ENCODE measurements around the gene KCNQ1OT1.

The KCNQ1OT1 gene

DNA sequence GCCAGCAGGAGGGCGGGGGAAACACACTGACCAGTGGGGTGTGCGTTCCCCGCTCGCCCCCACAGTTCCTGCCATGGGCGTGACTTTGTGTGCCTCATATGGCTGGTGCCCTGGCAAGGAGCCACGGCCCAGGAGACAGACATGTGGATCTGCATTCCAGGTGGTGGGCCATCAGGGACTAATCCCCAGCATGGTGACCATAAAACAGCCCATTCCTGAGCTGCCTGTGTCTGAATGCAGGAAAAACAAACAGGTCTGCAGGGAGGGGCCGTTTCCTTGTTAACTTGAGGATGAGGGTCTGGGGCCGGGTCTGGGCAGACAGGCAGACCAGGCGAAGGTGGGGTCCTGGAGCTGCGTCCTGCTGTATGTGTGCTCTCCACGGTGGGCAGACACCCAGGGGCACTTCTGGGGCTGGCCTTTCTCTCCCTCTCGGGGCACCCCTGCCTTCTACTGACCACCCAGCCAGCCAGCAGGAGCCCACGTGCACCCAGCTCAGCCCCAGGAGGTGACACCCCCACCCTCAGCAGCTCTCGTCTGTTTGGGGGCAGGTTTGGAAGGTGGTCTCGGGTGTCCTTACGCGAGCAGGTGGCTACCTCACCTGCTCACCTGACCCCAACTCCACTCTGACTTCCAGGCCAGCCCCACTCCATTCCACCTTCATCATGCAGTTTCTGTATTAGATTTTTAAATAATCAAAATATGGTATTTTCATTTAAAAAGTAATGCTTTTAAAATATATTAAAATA lies 120.3 kb downstream of the KCNQ1OT1 start:
- DNase-seq: no peak

DNA sequence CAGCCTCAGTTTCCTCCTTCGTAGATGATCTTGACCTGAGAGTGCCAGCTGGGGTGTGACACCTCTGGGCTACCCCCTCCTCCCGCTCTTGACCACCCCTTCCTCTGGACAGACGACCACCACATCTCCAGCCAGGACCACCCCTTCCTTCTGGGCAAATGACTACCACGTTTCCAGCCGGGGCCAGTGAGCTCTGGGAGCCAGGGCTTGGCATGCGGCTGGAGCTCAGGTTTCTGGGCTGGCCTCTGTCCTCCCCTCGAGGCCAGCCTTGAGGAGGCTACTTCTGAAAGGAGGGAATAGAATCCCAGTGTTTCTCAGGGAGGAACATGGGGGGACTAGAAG lies 120.9 kb downstream of the KCNQ1OT1 start:
- DNase-seq: no peak

DNA sequence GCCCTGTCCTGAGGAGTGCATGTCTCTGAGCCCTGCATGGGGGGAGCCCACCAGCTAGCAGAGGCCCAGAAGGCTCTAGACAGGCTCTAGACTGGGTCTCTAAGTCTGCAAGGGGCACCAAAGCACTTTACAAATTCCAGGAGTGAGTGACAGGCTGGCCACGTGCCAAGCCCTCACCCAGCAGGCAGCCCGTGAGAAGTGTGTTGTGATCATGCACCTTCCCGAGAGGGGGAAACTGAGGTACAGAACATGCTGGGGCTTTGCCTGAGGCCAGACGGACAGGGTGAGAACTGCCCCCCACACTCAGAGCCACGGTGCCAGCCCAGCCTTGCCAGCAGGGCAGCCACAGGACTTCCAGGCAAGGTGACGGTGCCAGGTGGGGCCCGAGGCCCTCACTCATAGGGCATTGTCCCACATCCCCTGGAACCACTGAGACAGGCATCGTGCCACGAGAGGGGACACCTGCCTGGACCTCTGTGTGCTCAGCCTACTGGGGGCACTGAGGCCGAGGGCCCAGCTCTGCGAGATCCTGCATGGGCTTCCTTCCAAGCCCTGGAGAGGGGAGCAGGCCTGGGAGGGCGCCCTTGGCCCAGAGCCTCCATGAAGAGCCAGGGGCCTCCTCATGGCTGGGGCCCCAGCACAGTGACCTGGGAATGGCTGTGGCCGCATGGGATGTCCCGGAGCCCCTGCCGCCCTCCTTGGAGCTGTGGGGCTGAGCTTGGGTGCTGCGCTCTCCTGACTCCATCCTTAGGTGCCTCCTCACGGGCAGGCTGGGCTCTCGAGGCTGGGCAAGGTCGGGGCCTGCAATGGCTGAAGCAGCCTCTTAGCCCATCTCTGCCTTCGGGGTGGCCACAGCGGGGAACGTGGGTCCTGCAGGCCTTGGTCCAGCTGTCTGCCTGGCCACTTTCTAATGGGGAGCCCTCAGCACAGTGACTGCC lies 121.5 kb downstream of the KCNQ1OT1 start:
- no peak for DNase-seq

DNA sequence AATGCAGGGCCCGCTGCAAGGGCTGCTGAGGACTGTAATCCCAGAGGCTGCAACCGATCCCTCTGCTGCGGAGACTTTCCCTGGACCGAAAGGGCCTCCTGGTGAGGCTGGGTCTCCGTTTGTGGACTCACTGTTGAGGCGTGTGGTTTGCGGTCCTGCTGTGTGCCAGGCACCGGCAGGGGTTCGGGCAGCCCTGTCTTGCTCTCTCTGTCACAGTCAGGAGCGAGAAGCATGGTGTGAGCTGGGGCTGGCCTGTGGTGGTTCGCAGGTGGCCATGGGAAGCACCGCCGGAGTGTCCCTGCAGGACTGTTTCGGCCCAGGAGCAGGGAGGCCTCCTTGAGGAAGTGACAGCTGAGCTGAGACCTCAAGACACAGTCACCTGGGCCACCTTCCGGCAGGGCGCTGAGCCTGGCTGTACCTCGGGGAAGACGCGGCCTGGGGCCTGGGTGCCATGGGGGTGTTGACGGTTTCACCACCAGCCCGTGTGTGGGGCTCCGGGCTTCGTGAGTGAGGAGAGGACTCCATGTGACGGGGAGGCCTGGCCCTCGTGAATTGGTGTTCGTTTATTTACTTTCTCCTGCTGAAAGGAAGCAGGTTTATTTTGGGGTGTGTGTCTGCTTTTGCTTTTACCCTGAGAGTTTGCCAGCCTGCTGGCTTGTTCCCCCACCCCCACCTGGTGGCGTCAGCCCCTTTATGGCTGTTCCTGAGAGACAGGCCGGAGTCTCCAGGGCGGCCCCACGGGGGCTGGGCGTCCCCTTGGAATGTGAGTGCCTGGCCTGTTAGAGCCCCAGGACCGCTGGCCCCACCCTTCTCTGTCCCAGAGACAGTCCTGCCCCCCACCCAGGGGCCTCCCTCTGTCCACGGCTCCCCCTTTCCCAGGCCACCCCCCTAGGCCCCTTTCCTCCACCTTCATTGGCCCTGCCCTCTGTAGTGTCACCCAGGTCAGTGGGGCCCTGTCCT lies 122.5 kb downstream of the KCNQ1OT1 start:
- no peak for DNase-seq

DNA sequence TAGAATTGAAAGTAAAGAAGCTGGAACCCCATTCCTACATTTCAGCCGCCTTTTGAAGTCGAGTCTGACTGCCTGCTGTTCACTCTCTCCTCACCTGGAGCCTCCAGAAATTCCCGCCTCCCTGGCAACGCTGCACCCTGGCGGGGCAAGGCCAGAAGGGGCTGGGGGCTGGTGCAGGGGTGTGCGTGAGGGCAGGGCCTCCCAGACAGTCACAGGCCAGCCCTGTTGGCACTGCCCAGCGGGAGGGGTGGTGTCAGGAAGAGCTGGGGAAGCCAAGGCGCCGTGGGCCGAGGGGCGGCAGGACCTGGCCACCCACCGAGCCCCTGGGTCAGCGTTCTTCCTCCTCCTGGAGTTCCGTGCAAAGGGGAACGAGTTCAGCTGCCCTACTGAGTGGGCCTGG lies 123.2 kb downstream of the KCNQ1OT1 start:
- no peak for DNase-seq

DNA sequence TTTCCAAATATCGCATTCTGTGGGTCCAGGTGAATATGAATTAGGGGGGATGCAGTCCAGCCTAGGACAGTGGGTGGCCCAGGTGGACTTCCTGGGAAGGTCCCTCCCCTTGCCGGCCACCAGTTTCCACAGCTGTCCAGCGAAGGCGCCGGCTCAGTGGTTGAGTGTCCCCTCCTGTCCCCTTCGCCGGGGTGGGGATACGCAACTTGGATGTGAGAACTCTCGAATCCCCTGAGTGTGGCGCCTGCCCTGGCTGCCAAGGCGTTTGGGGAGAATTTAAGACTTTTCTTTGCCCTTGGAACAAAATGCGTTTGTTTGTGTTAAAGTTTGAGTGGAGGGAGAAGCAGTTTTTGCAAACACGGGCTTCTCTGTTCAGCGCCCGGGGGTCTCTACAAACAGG lies 123.7 kb downstream of the KCNQ1OT1 start:
- no peak for DNase-seq

DNA sequence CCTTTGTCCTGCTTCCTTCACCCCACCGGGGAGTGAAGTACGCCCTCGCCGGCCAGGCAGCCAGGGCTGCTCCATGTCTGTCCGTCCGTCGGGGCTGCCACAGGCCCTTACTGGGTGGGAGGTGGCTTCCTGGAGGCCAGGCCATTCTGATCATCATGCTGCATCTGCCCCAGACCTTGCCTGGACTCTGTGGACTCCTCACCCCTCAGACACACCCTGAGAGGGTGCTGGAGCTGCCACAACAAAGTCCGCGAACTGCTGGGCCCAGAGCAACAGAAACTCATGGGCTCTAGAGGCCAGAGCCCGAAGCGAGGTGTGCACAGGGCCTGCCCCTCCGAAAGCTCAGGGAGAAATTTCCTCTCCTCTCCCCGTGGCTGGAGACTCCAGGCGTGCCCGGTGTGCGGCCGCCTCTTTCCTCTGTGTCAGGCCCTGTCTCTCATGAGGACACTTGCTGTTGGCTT lies 124.2 kb downstream of the KCNQ1OT1 start:
- no peak for DNase-seq

DNA sequence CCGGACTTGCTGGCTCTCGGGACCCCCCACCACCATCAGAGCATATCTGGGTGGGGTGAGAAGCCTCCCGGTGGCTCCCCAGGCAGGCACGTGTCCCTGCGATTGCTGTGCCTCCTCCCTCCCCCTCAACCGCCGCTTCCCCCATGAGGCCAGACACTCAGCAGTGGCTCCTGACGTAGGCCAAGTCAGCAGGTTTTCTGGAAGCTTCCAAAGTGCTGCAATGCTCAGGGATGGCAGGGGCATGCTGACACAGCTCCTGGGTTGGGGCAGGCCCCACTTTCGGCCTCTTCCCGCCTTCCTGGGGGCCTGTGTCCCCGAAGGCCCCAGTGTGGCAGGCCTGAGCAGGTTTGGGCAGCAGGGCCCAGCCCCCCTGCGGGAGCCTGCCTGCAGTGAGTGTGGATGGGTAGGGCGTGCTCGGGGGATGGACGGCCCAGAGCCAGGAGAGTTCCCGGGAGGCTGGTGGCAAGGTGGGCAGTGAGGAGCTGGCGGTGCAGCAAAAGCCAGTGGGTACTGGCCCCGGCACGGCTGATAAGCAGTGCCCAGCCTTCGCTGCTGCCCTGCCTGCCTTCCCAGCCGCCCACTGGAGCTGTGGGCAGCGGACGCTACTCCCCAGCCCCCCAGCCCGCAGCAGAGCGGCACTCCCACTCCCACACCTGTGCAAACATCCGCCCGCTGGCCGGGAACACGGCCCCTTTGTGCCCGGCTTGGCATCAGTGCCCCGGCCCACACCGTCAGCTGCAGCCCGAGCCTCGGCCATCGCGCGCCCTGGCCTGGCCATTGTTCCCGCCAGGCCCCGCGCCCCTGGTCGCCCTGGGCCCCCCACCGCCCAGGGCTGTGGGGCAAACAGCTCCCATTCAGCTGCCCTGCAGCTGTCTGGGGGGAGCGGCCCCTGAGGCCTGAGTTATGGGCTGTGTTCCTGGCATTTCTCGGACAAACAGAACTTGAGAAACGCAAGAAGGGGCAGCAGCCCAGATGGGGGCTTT lies 125.0 kb downstream of the KCNQ1OT1 start:
- DNase-seq: no peak

DNA sequence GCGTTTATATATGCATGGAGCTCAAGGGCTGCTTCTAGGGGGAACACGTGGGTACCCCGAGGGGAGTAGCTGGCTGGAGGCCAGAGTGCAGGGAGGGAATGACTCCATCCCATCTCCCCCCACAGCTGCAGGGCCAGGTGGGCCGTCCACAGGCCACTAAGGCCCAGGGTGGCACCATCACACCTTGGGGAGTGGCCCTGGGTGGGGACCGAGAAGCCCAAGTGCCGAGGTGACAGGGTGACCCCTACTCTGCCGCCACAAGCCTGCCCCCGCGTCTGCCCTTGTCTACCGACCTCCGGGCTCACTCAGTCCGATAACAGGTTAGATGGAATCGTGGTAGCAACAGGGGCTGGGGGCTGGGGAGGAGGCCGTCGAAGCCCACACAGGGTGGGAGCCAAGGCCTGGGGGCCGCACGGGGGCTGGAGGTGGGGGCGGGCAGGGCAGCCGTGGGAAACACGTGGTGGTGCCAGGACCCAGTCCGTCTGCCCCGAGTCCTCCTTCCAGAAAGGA lies 125.7 kb downstream of the KCNQ1OT1 start:
- no peak for DNase-seq

DNA sequence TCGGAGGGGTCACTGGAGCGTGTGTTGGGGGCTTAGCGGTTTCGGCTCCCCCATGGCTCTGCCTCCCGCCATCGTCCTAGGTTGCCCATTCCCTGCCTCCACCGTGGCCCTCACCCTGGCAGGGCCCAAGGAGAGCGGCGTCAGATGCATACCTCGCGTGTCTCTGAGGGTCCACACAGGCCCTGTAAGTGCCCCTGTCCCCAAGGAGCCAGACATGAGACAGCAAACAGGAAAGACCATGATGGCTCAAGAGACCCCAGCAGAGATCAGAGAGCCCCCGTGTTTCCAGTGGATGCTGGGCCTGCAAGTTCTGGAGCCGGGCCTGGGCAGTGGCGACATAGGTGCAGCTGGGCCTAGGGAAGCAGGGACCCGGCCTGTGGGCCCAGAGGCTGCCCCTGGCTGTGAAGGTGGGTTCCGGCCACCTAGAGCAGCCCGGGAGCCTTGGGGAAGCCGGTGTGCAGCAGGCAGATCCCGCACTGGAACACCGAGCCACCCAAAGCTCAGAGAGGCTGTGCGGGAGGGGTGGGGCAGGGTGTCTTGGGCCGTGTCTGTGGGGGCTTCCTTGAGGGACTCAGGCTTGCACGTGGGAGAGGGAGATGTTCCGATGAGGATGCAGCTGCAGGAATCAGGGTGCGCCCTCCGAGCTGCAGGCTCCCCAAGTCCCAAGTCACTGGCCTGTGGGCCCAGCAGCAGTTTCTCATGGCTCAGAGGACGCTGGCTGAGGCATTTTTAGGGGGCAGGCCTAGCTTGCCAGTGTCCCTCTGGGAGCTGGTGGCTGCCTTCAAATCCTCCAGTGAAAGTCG lies 126.4 kb downstream of the KCNQ1OT1 start:
- DNase-seq: no peak

DNA sequence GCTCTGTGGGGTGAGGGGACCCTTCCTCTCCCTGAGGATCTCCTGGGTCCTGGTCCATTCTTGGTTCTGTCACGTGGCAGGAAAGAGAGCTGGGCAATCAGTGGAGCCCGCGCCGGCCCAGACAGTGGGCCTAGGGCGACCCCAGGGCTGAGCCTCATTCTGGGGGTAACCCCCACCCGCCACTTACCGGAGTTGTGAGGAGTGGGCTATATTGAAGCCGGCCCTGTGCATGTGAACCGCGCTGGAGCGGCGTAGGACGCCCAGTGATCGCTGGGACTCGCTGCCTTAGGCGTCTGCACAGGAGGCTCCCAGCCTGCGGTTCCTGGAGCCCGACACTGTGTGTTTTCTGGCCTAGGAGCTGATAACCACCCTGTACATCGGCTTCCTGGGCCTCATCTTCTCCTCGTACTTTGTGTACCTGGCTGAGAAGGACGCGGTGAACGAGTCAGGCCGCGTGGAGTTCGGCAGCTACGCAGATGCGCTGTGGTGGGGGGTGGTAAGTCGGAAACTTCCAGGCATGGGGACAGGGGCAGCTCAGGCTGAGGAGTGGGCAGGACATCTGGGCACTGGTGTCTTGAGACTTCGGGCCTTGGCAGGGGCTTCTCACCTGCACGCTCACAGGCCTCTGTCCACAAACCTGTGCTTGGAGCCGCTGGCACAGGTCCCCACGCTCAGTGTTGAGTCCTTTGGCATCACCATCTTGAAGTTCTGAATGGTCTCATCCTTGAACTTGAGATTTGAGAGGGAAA lies 127.1 kb downstream of the KCNQ1OT1 start:
- DNase-seq: no peak

DNA sequence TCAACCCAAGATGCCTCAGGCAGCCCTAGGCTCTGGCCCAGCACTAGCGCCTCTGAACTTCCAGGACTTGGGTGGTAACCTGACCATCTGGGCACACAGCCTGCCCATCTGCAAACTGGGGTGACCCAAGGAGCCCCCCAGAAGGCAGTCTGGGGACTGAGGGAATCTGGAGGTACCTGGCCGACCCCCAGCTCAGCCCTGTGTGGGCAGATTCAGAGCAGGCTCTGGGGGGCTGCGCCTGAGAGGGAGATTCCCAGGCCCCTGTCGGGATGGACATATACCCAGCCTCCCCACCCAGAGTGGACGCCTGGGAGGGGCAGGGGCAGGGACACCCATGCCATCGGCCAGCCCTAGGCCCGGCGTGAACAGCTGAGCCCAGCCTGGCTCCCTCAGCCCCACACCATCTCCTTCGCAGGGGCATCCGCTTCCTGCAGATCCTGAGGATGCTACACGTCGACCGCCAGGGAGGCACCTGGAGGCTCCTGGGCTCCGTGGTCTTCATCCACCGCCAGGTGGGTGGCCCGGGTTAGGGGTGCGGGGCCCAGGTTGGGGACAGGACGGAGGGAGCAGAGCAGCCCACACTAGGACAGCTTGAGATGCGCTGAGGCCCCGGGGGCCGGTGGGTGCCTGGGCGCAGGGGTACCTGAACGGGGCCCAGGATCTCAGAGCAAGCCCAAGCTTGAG lies 128.1 kb downstream of the KCNQ1OT1 start:
- DNase-seq: no peak

DNA sequence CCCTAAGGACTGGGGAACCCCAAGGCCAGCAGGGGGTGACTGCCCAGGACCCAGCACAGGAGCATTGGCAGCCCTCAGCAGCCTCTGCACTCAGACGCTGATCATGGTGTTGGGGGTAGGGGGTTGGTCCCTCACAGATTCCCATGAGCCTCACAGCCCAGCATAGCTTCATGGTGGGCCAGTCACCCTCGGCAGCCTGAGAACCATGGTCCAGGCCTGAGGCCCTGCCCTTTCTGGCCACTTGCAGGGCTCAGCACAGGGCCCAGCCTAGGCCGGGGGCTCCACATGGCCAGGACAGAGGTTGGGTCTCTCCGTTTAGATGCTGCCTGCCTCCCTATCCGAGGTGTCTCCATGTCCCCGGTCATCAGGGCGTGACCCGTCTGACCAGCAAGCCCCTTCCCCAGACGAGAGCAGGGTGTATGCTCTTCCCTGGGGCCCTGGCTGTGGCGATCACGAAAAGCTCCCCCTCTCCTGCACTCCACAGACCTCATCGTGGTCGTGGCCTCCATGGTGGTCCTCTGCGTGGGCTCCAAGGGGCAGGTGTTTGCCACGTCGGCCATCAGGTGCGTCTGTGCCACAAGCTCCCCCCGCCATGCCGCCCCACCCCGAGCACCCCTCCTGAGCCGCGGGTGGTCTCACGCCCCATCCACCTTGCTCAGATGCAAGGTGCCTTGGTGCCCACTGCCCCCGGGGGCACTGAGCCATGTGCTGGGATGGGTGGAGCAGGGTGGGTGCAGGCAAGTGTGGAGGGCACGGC lies 128.8 kb downstream of the KCNQ1OT1 start:
- no peak for DNase-seq

DNA sequence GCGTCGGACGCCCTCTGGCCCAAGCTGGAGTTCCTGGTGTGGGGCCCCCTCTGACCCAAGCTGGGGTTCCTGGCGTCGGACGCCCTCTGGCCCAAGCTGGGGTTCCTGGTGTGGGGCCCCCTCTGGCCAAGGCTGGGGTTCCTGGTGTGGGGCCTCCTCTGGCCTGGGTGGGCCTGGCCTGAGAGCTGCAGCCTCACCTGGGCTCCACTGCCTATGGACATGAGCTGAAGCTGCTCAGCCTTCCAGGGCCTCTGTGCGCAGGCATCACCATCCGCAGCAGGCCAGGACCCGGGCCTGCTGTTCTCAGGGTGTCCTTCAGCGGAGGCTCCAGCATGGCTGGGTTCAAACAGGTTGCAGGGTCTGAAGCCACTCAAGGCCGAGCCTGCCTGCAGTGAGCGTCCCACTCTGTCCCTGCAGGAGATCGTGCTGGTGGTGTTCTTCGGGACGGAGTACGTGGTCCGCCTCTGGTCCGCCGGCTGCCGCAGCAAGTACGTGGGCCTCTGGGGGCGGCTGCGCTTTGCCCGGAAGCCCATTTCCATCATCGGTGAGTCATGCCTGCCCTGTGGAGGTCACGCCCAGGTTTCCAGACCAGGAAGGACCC lies 129.5 kb downstream of the KCNQ1OT1 start:
- no peak for DNase-seq

DNA sequence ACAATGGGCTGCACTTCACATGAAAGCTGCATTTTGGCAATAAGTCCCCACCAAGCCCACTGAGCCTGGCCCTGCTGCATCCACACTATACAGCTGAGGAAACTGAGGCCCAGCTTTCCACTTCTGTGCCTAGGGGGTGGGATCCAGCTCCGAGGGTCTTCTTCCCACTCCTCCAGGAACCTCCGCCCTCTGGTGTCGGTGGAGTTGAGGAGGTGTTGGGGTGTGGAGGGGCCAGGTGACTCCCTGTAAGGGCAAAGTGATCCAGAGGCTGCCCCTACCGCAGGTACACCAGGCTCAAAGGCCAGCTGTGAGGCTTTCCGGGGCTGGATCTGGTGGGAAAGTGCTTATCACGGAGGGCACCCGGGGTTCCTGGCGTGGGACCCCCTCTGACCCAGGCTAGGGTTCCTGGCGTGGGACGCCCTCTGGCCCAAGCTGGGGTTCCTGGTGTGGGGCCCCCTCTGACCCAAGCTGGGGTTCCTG lies 130.0 kb downstream of the KCNQ1OT1 start:
- no peak for DNase-seq

DNA sequence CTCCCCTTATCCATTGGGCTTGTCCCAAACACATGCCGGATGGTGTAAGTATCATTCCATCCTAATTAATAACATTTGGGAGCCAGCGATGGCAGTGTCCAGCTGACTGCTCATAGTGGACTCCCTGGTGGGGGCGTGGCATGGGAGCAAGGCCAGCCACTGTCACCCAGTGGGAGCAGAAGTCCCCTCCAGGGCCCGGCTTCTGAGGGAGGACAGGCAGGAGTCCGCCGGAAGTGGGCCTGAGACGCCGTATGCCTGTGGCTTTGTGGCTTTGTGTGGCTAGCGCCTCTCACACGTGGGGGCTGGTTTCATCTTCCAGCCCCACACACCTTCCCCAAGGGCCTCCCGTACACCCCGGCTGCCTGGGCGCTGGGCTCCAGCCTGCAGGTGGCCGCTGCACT lies 130.5 kb downstream of the KCNQ1OT1 start:
- DNase-seq: no peak

DNA sequence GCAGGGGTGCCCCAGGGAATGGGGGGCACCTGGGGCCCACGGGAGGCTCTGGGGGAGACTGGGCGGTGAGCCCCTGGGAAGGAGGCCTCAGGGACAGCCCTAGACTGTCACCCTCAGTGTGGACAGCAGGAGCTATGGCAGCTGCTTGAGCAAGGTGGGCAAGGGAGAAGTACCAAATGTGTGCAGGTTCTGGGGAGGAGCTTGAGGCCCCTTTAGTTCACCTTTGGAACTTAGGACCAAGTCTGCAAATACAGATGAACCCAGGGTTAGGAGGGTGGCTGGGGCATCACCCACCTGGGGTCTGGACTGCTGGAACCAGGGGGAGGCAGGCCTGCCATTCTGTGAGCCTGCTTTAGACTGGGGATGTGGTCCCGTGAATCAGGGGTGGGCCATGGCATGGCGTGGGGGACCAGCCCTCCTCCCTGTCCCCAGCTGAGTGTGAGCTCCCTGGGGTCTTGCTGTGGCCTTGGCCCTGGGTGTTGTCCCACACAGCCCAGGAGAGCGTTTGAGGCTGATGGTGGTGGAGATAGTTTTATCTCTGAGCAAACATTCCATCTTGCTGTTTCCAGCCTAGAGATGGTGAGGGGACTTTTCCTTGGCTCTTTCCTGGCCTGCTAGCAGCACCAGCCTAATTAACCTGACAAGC lies 132.6 kb downstream of the KCNQ1OT1 start:
- DNase-seq: no peak

Data from NCI-H2029 treated with DMSO at 0.1 percent for 48 hours (cell line).